ENCODE data around the gene MPZ.
"Not testable (repeated sequence)": the region's sequence is repeated elsewhere in the genome, so short reads cannot be mapped to it uniquely, and the experiment has no call there.

The MPZ gene

DNA sequence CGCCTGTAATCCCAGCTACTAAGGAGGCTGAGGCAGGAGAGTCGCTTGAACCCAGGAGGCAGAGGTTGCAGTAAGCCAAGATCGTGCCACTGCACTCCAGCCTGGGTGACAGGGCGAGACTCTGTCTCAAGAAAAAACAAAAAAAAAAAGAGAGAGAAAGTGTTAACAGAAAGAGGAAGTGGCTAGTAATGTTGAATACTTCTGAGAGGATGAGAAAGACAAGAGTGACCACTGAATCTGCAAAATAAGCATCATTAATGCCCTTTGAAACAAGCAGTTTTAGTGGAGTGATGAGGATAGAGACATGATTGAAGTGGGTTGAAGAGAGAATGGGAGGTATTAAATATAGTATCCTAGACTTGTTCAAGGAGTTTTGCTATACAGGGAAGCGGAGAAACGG lies 11.7 kb downstream of the MPZ start:
- no peak for DNase-seq

DNA sequence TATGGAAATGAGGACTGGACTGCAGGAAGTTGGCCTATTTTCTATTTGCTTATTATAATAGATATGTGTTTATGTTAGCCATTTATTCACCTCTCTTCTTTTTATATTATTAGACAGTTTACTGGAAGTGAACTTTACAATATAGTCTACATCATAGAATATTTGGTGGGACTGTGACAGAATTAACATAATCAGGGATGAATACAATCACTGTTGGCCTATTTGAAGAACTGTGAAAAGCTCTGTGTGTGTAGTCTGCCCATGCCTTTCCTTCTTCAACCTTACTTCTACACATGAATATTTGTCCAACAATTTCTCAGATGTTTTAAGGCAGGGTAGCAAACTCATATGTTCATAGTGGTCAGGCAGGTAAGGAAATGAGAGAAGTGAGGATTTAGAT lies 12.4 kb downstream of the MPZ start:
- no peak for DNase-seq

DNA sequence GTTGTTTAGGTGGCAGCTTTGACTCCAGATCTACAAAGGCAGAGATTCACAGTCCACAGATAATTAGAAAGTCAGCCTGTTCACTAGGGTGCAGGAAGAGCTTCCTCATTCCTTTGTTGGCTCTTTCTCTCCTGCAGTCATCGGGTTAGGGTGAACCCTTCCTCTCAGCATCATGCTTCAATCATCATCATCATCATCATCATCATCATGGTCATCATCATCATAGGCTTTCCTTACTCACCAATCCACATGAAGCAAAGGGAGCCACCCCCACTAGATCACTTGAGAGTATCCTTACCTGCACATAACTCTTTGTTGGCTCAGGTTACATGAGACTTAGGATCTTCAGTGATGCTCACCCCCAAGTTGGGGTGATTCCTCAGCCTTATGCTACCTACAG lies 19.0 kb downstream of the MPZ start:
- DNase-seq: no peak

DNA sequence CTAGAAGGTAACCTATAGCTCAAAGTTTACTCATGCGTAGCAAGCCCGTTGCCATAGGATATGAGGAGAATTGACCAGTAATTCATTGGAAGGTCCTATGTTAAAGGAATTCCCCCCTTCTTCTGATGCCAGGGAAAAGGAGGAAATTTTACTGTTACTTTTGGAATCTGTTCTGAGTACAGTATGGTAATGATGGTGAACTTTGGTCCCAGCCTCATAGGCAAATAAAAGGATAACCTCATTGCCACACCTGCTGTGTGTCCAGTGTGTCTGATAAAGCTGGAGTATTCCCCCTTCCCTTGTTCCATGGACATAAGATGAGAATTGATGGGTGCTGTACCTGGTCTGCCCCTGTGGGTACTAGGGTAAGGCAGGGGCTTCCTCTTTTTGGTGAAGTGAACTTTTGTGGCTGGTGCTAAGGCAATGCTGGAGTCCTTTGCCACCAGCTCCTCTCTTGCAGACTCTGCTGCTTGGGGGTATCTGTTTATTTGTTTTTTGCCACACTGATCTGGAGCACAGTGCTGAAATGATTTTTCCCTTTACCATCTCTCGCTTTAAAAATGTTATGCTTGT lies 22.2 kb downstream of the MPZ start:
- DNase-seq: no peak

DNA sequence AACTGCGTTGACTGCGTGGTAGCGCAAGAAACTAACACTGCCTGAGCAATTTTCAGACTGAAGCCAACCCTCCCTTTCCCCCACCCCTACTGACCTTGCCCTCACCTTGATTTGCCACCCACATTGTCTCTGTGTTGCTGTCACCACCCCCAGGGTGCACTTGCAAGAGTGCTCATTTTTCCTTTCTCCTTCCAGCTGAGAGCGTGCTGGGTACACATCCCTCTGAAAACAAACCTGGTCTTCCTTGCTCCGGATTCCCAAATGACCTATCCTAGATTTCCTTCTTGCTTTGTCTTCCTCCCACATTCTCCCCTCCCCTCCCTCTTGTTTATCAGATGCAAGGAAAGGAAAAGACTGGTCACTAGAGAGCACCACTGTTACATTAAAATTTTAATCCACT lies 24.2 kb downstream of the MPZ start:
- no peak for DNase-seq

DNA sequence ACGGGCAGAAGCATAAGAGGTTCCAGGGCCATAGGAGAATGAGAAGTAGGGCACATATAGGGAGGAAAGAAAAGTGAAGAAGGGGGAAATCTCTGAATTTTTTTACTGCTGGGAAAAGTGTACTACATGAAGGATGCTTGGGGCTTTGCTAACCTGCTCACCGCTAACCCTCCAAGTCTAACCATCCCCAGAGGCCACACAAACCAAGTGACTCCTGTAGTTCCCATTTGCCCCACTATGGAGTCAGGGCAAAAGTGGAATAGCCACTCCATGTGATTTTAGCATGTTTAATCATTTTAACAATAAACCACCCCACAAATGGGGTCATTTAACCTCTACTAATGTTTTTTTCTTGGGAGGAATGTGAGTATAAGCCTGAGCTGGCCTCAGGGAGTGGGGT lies 24.7 kb downstream of the MPZ start:
- no peak for DNase-seq

DNA sequence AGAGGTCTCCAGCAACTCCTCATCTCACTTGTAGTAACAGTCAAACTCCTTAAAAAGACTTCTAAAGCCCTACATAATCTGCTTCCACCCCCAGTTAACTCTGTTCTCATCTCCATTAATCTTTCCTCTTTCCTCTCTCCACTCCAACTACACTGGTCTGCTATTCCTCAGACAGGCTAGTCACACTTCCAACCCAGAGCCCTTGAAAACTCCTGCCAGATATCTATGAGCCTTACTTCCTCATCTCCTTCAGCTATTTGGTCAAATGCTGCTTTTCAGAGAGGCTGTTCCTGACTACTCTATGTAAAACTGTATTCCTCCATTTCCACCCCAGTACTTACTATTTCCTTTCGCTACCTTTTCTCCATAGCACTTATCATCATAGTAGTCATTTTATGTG lies 26.8 kb downstream of the MPZ start:
- no peak for DNase-seq

DNA sequence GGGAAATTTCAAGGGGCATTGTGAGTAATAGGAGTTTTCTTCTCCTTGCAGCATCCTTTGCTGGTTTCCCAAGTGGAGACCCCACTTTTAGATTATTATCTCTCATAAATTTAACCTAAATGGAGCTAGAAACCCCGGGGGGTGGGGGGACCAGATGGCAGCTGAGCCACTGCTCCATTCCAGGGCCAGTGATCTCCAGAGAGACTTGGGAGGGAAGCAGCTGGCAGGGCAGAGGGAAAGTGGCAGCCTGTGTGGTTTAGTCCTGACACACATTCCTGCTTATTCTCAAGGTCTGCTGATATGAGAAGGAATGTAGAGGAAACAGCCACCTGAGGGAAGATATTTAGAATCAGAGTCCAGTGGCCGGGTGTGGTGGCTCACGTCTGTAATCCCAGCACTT lies 34.9 kb downstream of the MPZ start:
- DNase-seq: peak; percentile 78

DNA sequence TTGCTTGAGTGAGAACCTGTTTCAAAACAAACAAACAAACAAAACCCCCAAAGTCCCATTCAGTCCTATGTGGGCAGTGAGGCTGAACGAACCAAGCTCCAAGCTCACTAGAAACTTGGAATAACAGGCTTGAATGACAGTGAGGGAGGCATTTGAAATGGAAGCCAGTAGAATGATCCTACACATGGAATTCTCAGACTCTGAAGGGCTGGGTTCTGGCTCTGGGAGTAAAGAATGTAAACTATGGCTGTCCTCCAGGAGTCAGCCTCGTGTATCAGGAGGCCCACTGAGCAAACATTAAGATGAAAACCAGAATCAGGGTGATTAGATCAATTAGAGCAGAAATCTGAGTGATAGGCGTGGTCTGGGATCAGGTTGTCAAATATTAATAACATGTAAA lies 36.4 kb downstream of the MPZ start:
- no peak for DNase-seq

DNA sequence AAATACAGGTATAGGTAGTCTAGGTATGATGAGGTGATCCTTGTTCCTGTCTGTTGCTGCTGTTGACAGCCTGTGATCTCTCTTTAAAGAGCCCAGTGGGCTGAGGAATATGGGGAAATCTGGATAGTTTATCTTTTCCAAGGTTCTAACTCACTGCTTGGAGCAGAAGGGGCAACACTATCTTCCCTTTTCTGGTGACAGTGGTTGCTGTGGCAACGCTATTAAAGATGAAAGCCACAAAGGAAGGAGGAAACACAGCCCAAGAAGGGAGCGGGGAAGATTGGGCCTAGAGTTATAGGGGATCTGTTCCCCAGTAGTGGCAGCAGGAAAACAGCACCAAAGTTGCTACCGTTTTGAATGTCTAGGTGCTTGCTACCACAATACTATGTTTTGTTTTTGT lies 42.4 kb downstream of the MPZ start:
- DNase-seq: no peak

DNA sequence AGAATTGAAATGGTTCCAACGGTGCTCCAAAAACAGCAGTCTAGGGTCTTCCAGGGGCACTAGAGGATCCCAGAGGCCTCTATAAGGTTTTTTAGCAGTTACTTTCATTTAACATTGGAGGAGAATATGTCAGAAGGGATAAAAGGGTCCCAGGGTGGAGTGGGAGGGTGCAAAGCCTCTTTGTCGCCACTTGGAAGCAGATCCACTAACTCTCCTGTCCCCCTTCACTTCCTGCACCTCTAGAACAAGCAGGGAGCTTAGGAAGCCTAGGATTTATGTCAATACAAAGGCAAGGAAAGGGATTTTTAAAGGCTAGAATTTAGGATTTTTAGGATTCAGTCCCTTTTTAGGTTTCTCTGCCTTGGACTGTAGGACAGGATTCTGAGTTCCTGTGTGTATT lies 42.9 kb downstream of the MPZ start:
- DNase-seq: no peak

DNA sequence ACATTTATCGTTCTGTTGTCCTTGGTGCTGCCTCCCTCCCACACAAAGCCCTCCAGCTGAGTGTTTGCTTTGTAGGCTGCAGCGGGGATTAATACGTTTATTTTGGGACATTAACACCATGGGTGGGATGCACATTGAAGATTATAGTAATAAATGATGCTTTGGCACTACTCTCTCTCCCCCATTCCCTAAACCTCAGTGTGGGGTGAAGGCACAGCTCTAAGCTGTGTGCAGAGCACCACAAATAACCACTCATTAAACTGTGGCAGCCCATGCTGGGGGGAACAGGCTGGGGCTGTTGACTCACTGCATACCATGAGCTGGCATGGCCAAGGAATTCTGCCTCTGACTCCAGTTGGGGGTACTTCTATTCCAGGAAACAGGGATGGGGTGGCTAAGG lies 43.6 kb downstream of the MPZ start:
- DNase-seq: no peak

DNA sequence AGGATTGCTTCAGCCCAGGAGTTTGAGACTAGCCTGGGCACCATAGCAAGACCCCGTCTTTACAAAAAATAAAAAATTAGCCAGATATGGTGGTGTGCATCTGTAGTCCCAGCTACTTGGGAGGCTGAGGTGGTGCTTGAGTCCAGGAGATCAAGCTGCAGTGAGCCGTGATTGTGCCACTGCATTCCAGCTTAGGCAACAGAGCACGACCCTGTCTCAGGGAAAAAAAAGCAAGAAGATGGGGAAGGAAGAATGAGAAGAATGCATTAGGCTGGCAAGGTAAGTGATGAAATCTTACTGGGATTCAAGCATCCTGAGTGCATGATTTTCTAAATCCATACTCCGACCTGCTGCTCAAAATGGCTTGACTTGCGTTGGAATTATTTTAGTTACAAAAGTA lies 44.5 kb downstream of the MPZ start:
- no peak for DNase-seq

DNA sequence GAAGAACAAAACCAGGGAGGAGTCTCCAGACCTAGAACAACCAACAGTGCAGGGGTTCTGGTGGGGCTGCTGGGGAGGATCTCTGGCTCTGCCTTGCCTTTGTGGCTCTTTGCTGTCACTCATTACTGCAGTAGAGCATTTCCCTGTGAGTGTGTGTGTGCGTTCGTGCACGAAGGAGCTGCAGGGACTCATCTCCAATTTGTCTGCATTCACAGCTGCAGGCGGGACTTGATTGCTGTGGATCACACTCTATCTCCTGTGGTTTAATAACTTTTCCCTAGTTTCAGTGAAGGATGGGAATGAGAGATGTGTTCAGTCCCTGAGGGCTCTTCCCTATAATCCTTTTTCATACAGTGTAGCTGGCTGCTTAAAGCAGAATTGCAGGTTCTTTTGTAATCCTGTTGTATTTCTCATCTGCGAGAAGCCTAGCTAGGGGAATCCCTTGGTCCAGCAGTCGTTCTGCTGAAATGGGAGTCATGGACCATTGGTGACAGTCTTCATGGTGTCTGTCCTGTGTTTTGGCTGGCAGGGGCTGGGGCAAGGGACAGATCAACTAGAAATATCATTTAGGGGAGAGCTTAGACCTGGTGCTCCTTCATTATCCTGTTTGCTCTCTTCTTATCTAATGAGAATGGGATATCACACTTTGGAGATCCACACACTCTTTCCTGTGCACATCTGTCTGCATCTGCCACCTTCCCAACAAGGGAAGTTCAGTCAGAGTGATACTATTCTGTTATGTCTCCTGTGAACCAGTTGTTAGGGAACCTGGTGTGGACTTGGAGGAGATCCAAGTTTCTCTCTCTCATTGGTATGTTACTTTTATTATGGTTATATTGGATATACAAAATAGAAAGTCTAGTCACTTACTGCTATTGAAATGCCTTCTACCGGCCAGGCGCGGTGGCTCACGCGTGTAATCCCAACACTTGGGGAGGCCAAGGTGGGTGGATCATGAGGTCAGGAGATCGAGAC lies 48.2 kb downstream of the MPZ start:
- peak; percentile 38 for DNase-seq

DNA sequence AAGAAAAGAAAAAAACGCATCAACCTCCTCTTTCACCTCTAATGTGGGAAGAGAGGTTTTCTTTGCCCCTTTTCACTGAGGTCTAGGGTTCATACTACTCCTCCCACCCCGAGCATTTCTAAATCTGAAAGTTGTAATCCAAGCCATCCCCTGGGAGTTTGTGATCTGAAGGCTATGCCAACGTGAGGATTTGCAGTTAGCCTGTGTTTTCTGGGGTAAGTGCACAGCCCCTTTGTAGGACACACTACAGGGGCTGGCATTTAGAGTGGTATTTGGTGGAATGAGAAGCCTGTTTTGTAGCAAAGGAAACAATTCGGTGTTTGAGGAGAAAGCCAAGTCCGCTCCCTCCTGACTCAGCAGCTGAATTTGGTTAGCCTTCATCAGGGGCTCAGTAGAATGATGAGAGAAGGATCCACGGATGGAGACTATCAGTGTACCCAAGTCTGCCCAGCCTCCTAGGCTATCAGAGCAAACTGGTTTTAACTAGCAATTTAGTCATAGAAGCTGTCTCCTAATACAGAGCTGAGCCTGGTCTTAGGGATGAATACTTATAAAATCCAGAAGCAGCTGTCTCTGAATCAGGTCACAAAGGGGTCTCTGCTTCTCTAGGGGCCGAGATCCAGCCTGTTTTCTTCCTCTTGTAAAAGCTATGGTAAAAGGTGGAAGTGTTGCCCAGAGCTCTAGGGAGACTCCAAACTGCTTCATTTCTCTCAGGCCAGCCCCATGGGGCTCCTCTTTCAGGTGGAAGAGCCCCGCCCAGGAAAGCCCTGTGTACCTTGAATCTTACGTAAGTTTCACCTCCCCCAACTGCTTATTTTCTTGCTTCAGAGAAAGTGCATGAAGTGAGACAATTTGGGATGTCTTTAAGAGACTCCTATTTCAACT lies 49.1 kb downstream of the MPZ start:
- peak; percentile 73 for DNase-seq

DNA sequence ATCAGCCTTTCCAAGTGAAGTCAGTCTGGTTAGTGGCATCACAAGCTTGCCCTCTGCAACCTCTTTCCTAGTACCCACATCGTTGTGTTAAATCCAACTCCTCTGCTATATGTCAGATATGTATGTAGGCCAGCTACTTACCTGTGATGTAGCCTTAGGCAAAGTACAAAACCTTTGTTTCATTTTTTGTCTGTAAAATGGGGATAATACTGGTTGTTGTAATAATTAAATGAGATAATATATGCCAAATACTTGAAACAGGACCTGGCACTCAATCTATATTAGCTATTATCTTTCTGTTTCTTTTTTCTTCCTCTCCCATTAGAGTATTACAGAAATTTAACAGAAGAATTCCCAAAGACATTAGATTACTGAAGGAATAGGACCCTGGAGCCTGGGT lies 50.0 kb downstream of the MPZ start:
- DNase-seq: no peak

DNA sequence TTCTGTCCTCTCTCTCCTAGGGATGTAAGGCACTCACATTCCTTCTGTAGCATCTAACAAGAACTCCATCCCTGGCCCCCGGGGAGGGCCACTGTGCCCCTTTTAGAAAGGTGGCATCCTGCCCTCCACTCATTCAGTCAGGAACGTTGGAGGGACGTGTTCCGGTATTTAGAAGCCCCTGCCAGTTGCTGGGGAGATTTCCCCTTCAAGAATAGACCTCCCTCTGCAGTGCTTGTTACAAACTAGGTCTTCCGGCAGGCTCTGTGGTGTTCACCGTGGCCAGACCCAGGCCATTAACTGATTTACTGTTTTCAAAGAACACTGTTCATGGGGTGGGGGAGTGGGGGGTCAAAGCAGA lies 50.4 kb downstream of the MPZ start:
- no peak for DNase-seq

DNA sequence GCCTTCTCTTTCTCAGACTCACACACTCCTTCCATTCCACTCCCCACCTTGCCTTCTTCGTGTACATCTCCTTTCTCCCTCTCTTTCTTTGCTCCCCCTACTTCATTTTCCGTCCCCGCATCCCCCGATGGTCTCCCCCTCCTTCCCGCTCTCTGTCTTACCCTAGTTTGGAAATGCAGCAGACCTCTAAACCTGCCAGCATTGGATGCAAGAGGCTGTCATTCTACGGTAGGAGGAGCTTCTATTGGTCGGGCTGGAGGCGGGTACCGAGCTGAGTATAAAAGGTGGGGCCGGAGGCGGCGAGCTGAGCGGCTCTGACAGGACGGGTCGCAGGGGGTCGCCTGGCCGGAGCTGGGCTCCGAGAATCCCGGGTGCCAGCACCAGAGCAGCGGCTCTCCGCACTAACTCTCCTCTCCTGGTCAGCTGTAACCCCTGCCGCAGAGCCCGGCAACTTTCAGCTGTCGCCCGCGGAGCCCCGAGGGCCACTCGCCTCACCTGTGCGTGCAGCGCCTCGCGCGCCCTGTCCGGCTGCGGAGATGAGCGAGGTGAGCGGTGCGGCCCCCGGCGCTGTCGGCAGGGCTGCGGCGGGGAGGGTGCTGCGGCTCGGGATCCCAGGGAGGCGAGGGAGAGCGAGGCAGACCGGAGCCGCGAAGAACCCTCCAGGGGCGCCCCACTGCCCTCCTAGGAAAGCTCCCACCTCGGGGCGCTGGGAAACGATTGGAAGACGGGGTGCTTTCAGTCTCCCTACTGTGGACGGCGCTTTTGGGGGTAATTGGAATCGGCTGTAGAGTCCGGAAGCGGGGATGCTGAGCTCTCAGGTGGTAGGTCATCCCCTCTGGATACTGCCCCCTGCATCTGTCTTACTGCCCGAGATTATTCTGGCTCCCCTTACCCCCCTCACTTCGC lies 51.1 kb downstream of the MPZ start, which contains the start of gene PCP4L1:
TSS of gene PCP4L1 (plus strand) at position 307 of the 906 bp plus-strand sequence. CDS start at position 537, 230 bp downstream.
- DNase-seq: peak; percentile 73

DNA sequence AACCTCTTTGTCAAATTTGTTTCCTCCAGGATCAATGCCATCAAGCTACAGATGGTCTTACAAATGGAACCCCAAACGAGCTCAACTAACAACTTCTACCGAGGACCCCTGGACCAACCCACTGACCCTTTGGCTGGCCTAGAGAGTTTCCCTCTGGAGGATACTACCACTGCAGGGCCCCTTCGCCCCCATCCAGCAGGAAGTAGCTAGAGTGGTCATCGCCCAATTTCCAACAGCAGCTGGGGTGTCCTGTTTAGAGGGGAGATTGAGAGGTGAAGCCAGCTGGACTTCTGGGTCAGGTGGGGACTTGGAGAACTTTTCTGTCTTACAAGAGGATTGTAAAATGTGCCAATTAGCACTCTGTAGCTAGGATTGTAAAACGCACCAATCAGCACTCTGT lies 52.7 kb downstream of the MPZ start:
- DNase-seq: not testable (repeated sequence)

DNA sequence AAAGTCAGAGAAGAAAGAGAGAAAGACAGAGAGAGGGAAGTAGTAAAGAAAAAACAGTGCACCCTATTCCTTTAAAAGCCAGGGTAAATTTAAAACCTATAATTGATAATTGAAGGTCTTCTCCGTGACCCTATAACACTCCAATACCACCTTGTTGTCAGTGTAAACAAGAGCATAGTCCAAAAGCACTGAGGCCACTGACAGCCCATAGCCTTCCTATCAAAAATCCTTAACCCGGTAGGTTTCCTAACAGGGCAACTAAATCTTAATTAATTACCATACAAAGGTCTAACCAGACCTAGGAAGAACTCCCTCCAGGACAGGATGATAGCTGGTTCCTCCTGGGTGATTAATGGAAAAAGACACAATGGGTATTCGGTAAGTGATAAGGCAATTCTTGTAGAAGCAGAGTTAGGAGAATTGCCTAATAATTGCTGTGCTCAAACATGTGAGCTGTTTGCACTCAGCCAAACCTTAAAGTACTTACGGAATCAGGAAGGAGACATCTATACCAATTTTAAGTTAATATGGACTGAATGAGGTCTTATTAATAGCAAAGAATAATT lies 53.7 kb downstream of the MPZ start:
- DNase-seq: not testable (repeated sequence)

DNA sequence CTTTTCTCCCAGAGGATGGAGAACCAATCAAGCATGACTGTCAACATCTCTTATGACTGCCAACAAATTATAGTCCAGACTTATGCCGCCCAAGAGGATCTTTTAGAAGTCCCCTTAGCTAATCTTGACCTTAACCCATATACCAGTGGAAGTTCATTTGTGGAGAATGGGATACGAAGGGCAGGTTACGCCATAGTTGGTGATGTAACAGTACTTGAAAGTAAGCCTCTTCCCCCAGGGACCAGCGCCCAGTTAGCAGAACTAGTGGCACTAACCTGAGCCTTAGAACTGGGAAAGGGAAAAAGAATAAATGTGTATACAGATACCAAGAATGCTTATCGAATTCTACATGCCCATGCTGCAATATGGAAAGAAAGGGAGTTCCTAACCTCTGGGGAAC lies 54.5 kb downstream of the MPZ start:
- DNase-seq: not testable (repeated sequence)

Data from NCI-H2171 treated with DMSO at 0.1 percent for 48 hours (cell line).